Keratinocyte (primary cell): ENCODE data around the gene SLC35E4. TPM values are rescaled to one million over a fixed set of nuclear protein-coding genes. Genes with fewer than 3 reads are reported as not detected.

ENCODE experiments used
- DNase-seq: peaks from one replicate; pipeline ENCODE4 v3.0.0-alpha.2; 2011; ENCODE audit warnings: low read depth, missing footprints, low spot score
- FAIRE-seq: peaks from 2 replicates; lab custom pipeline; 2011; peaks lifted over from hg19 to GRCh38; lab: Jason Lieb, UNC
- H2AFZ ChIP-seq: 2 replicates; pipeline ENCODE4 v1.6.0; 2012; ENCODE audit warnings: low read length, control low read depth, inconsistent platforms; ENCODE audit not compliant: control insufficient read depth
- H3K27ac ChIP-seq: 2 replicates; pipeline ENCODE4 v1.5.1; 2011; ENCODE audit warnings: low read length; ENCODE audit not compliant: control insufficient read depth, insufficient read depth
- H3K27me3 ChIP-seq: 3 replicates; pipeline ENCODE4 v1.6.0; 2011; ENCODE audit warnings: low read length; ENCODE audit not compliant: control insufficient read depth, insufficient read depth; ENCODE audit errors: extremely low read depth
- H3K36me3 ChIP-seq, 2 experiments: 2 replicates in 1 of 2; 3 replicates in 1 of 2; pipeline ENCODE4 v1.5.1; 2011; ENCODE audit warnings: low read length in 2 of 2, mild to moderate bottlenecking in 1 of 2; ENCODE audit not compliant: control insufficient read depth in 2 of 2, insufficient read depth in 2 of 2; ENCODE audit errors: extremely low read depth in 1 of 2
- H3K4me1 ChIP-seq: 3 replicates; pipeline ENCODE4 v1.5.1; 2011; ENCODE audit warnings: low read length; ENCODE audit not compliant: control insufficient read depth, insufficient read depth; ENCODE audit errors: extremely low read depth
- H3K4me2 ChIP-seq: 3 replicates; pipeline ENCODE4 v1.6.0; 2011; ENCODE audit warnings: low read depth, low read length; ENCODE audit not compliant: control insufficient read depth, insufficient read depth; ENCODE audit errors: extremely low read depth
- H3K4me3 ChIP-seq, 3 experiments: fragments of 200-600 bp in 1 of 3; sonication (generic) in 1 of 3; 2 replicates in 2 of 3; 3 replicates in 1 of 3; pipeline ENCODE4 v1.5.1; 2011 to 2016; ENCODE audit warnings: low read length in 3 of 3, mild to moderate bottlenecking in 3 of 3, control low read depth in 2 of 3, inconsistent platforms in 1 of 3, low read depth in 1 of 3, mixed read lengths in 1 of 3, mixed run types in 1 of 3, moderate library complexity in 1 of 3; ENCODE audit not compliant: control insufficient read depth in 2 of 3, insufficient read depth in 2 of 3; ENCODE audit errors: extremely low read depth in 1 of 3
- H3K79me2 ChIP-seq: 2 replicates; pipeline ENCODE4 v1.6.0; 2012; ENCODE audit warnings: low read length; ENCODE audit not compliant: control insufficient read depth, insufficient read depth
- H3K9ac ChIP-seq: 3 replicates; pipeline ENCODE4 v1.6.0; 2011; ENCODE audit warnings: low read length; ENCODE audit not compliant: control insufficient read depth, insufficient read depth; ENCODE audit errors: extremely low read depth
- H3K9me1 ChIP-seq: 3 replicates; pipeline ENCODE4 v1.6.0; 2011; ENCODE audit warnings: low read length; ENCODE audit not compliant: control insufficient read depth, insufficient read depth; ENCODE audit errors: extremely low read depth
- H3K9me3 ChIP-seq: 2 replicates; pipeline ENCODE4 v1.5.1; 2012; ENCODE audit warnings: low read depth, low read length; ENCODE audit not compliant: control insufficient read depth
- H4K20me1 ChIP-seq: 3 replicates; pipeline ENCODE4 v1.6.0; 2011; ENCODE audit warnings: low read length; ENCODE audit not compliant: control insufficient read depth, insufficient read depth; ENCODE audit errors: extremely low read depth
- CTCF ChIP-seq, 3 experiments: IDR thresholded peaks in 1 of 3; conservative IDR thresholded peaks in 1 of 3; optimal IDR thresholded peaks in 1 of 3; 2 replicates in 2 of 3; 3 replicates in 1 of 3; pipeline versions ENCODE3 to v1.5.1; 2011; ENCODE audit warnings: low read length in 3 of 3, mild to moderate bottlenecking in 3 of 3, moderate library complexity in 2 of 3, control low read depth in 1 of 3, inconsistent platforms in 1 of 3; ENCODE audit not compliant: insufficient read depth in 2 of 3; ENCODE audit errors: extremely low read depth in 1 of 3
- EZH2 ChIP-seq: IDR thresholded peaks from one replicate; pipeline ENCODE4 v1.6.1; 2012; ENCODE audit warnings: inconsistent platforms, mild to moderate bottlenecking, low read length, moderate library complexity
- dilution Hi-C: fragments of 300-500 bp; cut with MboI; formaldehyde crosslinking; loops from one replicate; pipeline ENCODE4 v1.7.0; 2020; ENCODE audit warnings: low sequenced_read_pairs; ENCODE audit not compliant: extremely low pct_ligation_motif_present
- polyA plus RNA-seq, 5 experiments: library from polyadenylated mRNA; depleted of rRNA in 3 of 5; stranded (reverse) in 3 of 5; stranded (forward) in 1 of 5; unstranded in 1 of 5; fragments of >200 nt; gene quantifications; 1 replicate in 1 of 5; 2 replicates in 3 of 5; 3 replicates in 1 of 5; pipeline versions ENCODE4 v1.2.1 to v1.2.3, GENCODE V29; 2011 to 2012; ENCODE audit warnings: missing spikeins in 2 of 5, low read depth in 1 of 5, low replicate concordance in 1 of 5

Gene SLC35E4
- polyA plus RNA-seq, 1 donor (not counting 4 experiments of a cell fraction or from before 2014, with no cell fraction given): 2.3 TPM

GRCh38 chr22:30667494-30668385 lies 32.2 kb downstream of the SLC35E4 start, which contains the start of gene DUSP18:
TSS of gene DUSP18 (minus strand) at chr22:30667875. CDS start at chr22:30664003, 3,872 bp downstream.
- dilution Hi-C loops: no loop called here
- H3K9me3 ChIP-seq: no peaks in the 10 kb centered on the region
- H3K4me1 ChIP-seq: peaks cover 21% of the 10 kb centered on the region
- H3K9me1 ChIP-seq: no peaks in the 10 kb centered on the region
- H3K36me3 ChIP-seq: peaks cover 4 to 8% of the 10 kb centered on the region in 2 experiments
- no peaks in the 10 kb centered on the region for H3K79me2 ChIP-seq
- peak within 1 kb of the TSS; percentile 66 to 95 (median 89) for H3K4me3 ChIP-seq
- H4K20me1 ChIP-seq: no peaks in the 10 kb centered on the region
- FAIRE-seq: peak; percentile 44
- H3K27ac ChIP-seq: peak within 1 kb of the TSS; percentile 60
- peak; percentile 61 for DNase-seq
- peak within 1 kb of the TSS; percentile 98 for H2AFZ ChIP-seq
- peak within 1 kb of the TSS; percentile 83 for H3K9ac ChIP-seq
- no peaks in the 10 kb centered on the region for H3K27me3 ChIP-seq
- TF ChIP-seq EZH2 (no peak), CTCF (optimal IDR thresholded peaks at IDR 0.05 in 1 of 3, IDR thresholded peaks at IDR 0.05 in 1 of 3, conservative IDR thresholded peaks at IDR 0.05 in 1 of 3; ENCODE audit: extremely low read depth in 1 of 3, insufficient read depth in 2 of 3, low read length in 3 of 3) (peak in 1 of 3 experiments; percentile 23)
- peak within 1 kb of the TSS; percentile 98 for H3K4me2 ChIP-seq

- H3K4me1 ChIP-seq: peaks cover 21% of the 10 kb centered on the region
- no peaks in the 10 kb centered on the region for H4K20me1 ChIP-seq
- FAIRE-seq (no peak), DNase-seq (no peak)
- dilution Hi-C loops: no loop called here
- peak overlapping the region; percentile 60 for H3K27ac ChIP-seq
- no peaks in the 10 kb centered on the region for H3K9me1 ChIP-seq
- H2AFZ ChIP-seq: peak overlapping the region; percentile 98
- H3K4me3 ChIP-seq: peak overlapping the region; percentile 66 to 95 (median 89)
- TF ChIP-seq CTCF (optimal IDR thresholded peaks at IDR 0.05 in 1 of 3, IDR thresholded peaks at IDR 0.05 in 1 of 3, conservative IDR thresholded peaks at IDR 0.05 in 1 of 3; ENCODE audit: extremely low read depth in 1 of 3, insufficient read depth in 2 of 3, low read length in 3 of 3) (no peak), EZH2 (no peak)
- H3K36me3 ChIP-seq: peaks cover 4 to 8% of the 10 kb centered on the region in 2 experiments
- peak overlapping the region; percentile 98 for H3K4me2 ChIP-seq
- H3K27me3 ChIP-seq: no peaks in the 10 kb centered on the region
- H3K79me2 ChIP-seq: no peaks in the 10 kb centered on the region
- H3K9ac ChIP-seq: peak overlapping the region; percentile 83
- no peaks in the 10 kb centered on the region for H3K9me3 ChIP-seq
Observed at GRCh38 chr22:30668386-30668710, 32.8 kb downstream of the SLC35E4 start.
